Inflammatory macrophage (primary cell): Measurements from ENCODE around the gene TMEM190.
A peak's percentile ranks its signal among the peaks of the same experiment; 100 is the strongest.

Experiments used
- DNase-seq, 2 donors: peaks; one replicate each; pipeline ENCODE4 v3.0.0-alpha.2; 2020 to 2022
- total RNA-seq, 18 experiments: gene quantifications; one replicate each; lab custom pipeline; 2026; ENCODE audit warnings: mixed read lengths in 6 of 18, inconsistent platforms in 2 of 18; lab: John Stamatoyannopoulos, UW

TMEM190 gene
- total RNA-seq, result 0 to 0.12 (median 0) reads per million in 18 experiments

- DNase-seq, result no peak
Measured at GRCh38 chr19:55376241-55376933, at the start of gene TMEM190. Gene TMEM190 (plus strand): TSS chr19:55376826. CDS start chr19:55376854, 28 bp downstream.

- DNase-seq, result peak; percentile 24 to 63
Measured at GRCh38 chr19:55328774-55329318, 47.8 kb upstream of the TMEM190 start.

GRCh38 chr19:55329791-55330190 is 46.8 kb upstream of the TMEM190 start:
- peak in 1 of 2 donors; percentile 14 for DNase-seq

- peak in 1 of 2 donors; percentile 35 for DNase-seq
Measured at GRCh38 chr19:55333870-55334269, 42.8 kb upstream of the TMEM190 start.

GRCh38 chr19:55336101-55336500 is 40.5 kb upstream of the TMEM190 start:
- no peak for DNase-seq

GRCh38 chr19:55339105-55339888 is 37.3 kb upstream of the TMEM190 start, which contains the start of gene KMT5C:
Gene KMT5C (plus strand): TSS chr19:55339876. CDS start chr19:55341937, 2,061 bp downstream.
- DNase-seq, result peak; percentile 100

GRCh38 chr19:55339889-55340783 is 36.5 kb upstream of the TMEM190 start:
- peak; percentile 11 to 29 for DNase-seq

GRCh38 chr19:55340784-55341147 is 35.9 kb upstream of the TMEM190 start:
- peak in 1 of 2 donors; percentile 13 for DNase-seq

- peak; percentile 59 to 85 for DNase-seq
Measured at GRCh38 chr19:55341171-55341588, 35.4 kb upstream of the TMEM190 start.

GRCh38 chr19:55341595-55342531 is 34.8 kb upstream of the TMEM190 start:
- no peak for DNase-seq

- DNase-seq, result no peak
Measured at GRCh38 chr19:55344444-55344843, 32.2 kb upstream of the TMEM190 start.

GRCh38 chr19:55345101-55345817 is 31.4 kb upstream of the TMEM190 start:
- no peak for DNase-seq

- no peak for DNase-seq
Measured at GRCh38 chr19:55345818-55346724, 30.6 kb upstream of the TMEM190 start.

GRCh38 chr19:55346725-55347441 is 29.7 kb upstream of the TMEM190 start:
- DNase-seq, result no peak

- no peak for DNase-seq
Measured at GRCh38 chr19:55347442-55348009, 29.1 kb upstream of the TMEM190 start.

GRCh38 chr19:55348317-55349034 is 28.1 kb upstream of the TMEM190 start:
- DNase-seq, result no peak

- no peak for DNase-seq
Measured at GRCh38 chr19:55350620-55351315, 25.9 kb upstream of the TMEM190 start.
